HCT116 (cell line): Measurements from ENCODE around the gene C11orf91. TPM values are rescaled to one million over a fixed set of nuclear protein-coding genes. Genes with fewer than 3 reads are reported as not detected.

Source experiments
- ATAC-seq: fragments of 200-7000 bp; cut with Tn5 transposase; 2 replicates; pipeline ENCODE4 v1.9.1; 2020; ENCODE audit warnings: mild to moderate bottlenecking, moderate library complexity
- BruUV-seq: library from RNA; stranded (reverse); fragments of 400-500 nt; replicated peaks from 2 replicates; lab custom pipeline; 2021; lab: Mats Ljungman, UMichigan
- CTCF ChIA-PET: fragments of 300-600 bp; sonication (Branson Sonifier 250); formaldehyde crosslinking; loops from one replicate; lab custom pipeline; 2021; ENCODE audit warnings: antibody characterized with exemption; lab: Charles Lee
- POLR2A ChIA-PET: fragments of 300-600, 350-600 bp; sonication (Branson Sonifier 250); formaldehyde crosslinking; loops from one replicate; lab custom pipeline; 2021; ENCODE audit warnings: antibody characterized with exemption; lab: Charles Lee
- RAD21 ChIA-PET, 2 experiments: fragments of 300-600 bp; sonication (Branson Sonifier 250); formaldehyde crosslinking; loops; one replicate each; lab custom pipeline; 2023; ENCODE audit warnings: low total read pairs in 2 of 2; ENCODE audit not compliant: uncharacterized antibody in 2 of 2, unreplicated experiment in 2 of 2, low non-redundant PET in 1 of 2; lab: Charles Lee
- DNase-seq: peaks from one replicate; pipeline ENCODE4 v3.0.0-alpha.2; 2010; ENCODE audit warnings: low read depth, low spot score
- H2AFZ ChIP-seq: fragments of 200-600 bp; shearing (Covaris generic), sonication (generic); 2 replicates; pipeline ENCODE4 v1.6.1; 2017; ENCODE audit warnings: low read depth, mixed run types, mixed read lengths, antibody characterized with exemption, low read length; ENCODE audit not compliant: poor library complexity, severe bottlenecking
- H3K27ac ChIP-seq: 2 replicates; pipeline ENCODE4 v1.5.1; 2012; ENCODE audit warnings: low read depth, low read length
- H3K27me3 ChIP-seq: fragments of 200-600 bp; sonication (generic); 2 replicates; pipeline ENCODE4 v1.6.1; 2016; ENCODE audit warnings: mixed run types, low read length, mixed read lengths; ENCODE audit not compliant: insufficient read depth
- H3K36me3 ChIP-seq, 2 experiments: fragments of 200-500 bp in 1 of 2; fragments of 200-600 bp in 1 of 2; sonication (Bioruptor generic) in 1 of 2; sonication (generic) in 1 of 2; 2 replicates each; pipeline versions ENCODE4 v1.5.1 to v1.6.1; 2014 to 2016; ENCODE audit warnings: low read length in 2 of 2, inconsistent platforms in 1 of 2, mixed read lengths in 1 of 2, mixed run types in 1 of 2; ENCODE audit not compliant: insufficient read depth in 2 of 2, control insufficient read depth in 1 of 2
- H3K4me1 ChIP-seq, 2 experiments: fragments of 200-600 bp in 1 of 2; sonication (generic) in 1 of 2; 2 replicates each; pipeline versions ENCODE4 v1.5.1 to v1.6.1; 2012 to 2017; ENCODE audit warnings: low read length in 2 of 2, inconsistent platforms in 1 of 2, mild to moderate bottlenecking in 1 of 2, mixed read lengths in 1 of 2, mixed run types in 1 of 2, moderate library complexity in 1 of 2; ENCODE audit not compliant: insufficient read depth in 2 of 2, control insufficient read depth in 1 of 2
- H3K4me2 ChIP-seq: fragments of 200-600 bp; sonication (generic); 2 replicates; pipeline ENCODE4 v1.6.1; 2017; ENCODE audit warnings: mixed run types, low read length, mixed read lengths
- H3K4me3 ChIP-seq, 2 experiments: fragments of 200-600 bp in 1 of 2; sonication (generic) in 1 of 2; replicated peaks in 1 of 2; 2 replicates each; pipeline ENCODE4 v1.5.1; 2011 to 2016; ENCODE audit warnings: low read length in 2 of 2, control low read depth in 1 of 2, low read depth in 1 of 2, mild to moderate bottlenecking in 1 of 2, mixed read lengths in 1 of 2, mixed run types in 1 of 2
- H3K79me2 ChIP-seq: fragments of 200-600 bp; sonication (generic); 2 replicates; pipeline ENCODE4 v1.6.1; 2017; ENCODE audit warnings: mild to moderate bottlenecking, mixed run types, low read length, moderate library complexity, mixed read lengths; ENCODE audit not compliant: insufficient read depth
- H3K9ac ChIP-seq: fragments of 200-600 bp; sonication (generic); 2 replicates; pipeline ENCODE4 v1.6.1; 2016; ENCODE audit warnings: low read length, mixed read lengths
- H3K9me2 ChIP-seq: fragments of 200-600 bp; sonication (generic), shearing (Covaris generic); 2 replicates; pipeline ENCODE4 v1.6.1; 2017; ENCODE audit warnings: mixed run types, mild to moderate bottlenecking, moderate library complexity; ENCODE audit not compliant: insufficient read depth
- H3K9me3 ChIP-seq, 2 experiments: fragments of 200-500 bp in 1 of 2; fragments of 200-600 bp in 1 of 2; sonication (Bioruptor generic) in 1 of 2; sonication (generic) in 1 of 2; 2 replicates each; pipeline ENCODE4 v1.6.1; 2014 to 2017; ENCODE audit warnings: low read length in 2 of 2, mixed read lengths in 2 of 2, inconsistent platforms in 1 of 2, low read depth in 1 of 2, mild to moderate bottlenecking in 1 of 2, mixed run types in 1 of 2, moderate library complexity in 1 of 2; ENCODE audit not compliant: control insufficient read depth in 1 of 2, insufficient read depth in 1 of 2
- H4K20me1 ChIP-seq: fragments of 200-600 bp; sonication (generic), shearing (Covaris generic); 2 replicates; pipeline ENCODE4 v1.6.1; 2017; ENCODE audit warnings: mixed run types, mild to moderate bottlenecking, moderate library complexity; ENCODE audit not compliant: insufficient read depth
- CBX3 ChIP-seq: IDR thresholded peaks from 2 replicates; pipeline ENCODE4 v1.6.1; 2012; ENCODE audit warnings: low read depth
- CEBPB ChIP-seq: IDR thresholded peaks from 2 replicates; pipeline ENCODE4 v1.6.1; 2012; ENCODE audit warnings: low read depth
- FOSL1 ChIP-seq: IDR thresholded peaks from 2 replicates; pipeline ENCODE4 v1.6.1; 2012; ENCODE audit warnings: low read depth
- JUND ChIP-seq: IDR thresholded peaks from 2 replicates; pipeline ENCODE4 v1.6.1; 2012
- POLR2A ChIP-seq: IDR thresholded peaks from 2 replicates; pipeline ENCODE4 v1.7.0; 2011; ENCODE audit warnings: borderline replicate concordance; ENCODE audit not compliant: insufficient read depth, insufficient read length; ENCODE audit errors: extremely low read depth
- RAD21 ChIP-seq: IDR thresholded peaks from 2 replicates; pipeline ENCODE4 v1.6.1; 2012; ENCODE audit warnings: low read depth, mild to moderate bottlenecking
- SIN3A ChIP-seq: IDR thresholded peaks from 2 replicates; pipeline ENCODE4 v1.6.1; 2012; ENCODE audit warnings: low read depth
- SP1 ChIP-seq: IDR thresholded peaks from 2 replicates; pipeline ENCODE4 v1.6.1; 2012; ENCODE audit warnings: low read depth
- SRF ChIP-seq: IDR thresholded peaks from 2 replicates; pipeline ENCODE4 v1.6.1; 2012; ENCODE audit warnings: low read depth
- YY1 ChIP-seq: IDR thresholded peaks from 2 replicates; pipeline ENCODE4 v1.6.1; 2011; ENCODE audit warnings: low read length, low read depth, moderate library complexity, mild to moderate bottlenecking; ENCODE audit not compliant: insufficient replicate concordance; ENCODE audit errors: extremely low read depth
- ZFX ChIP-seq: fragments of 450-650 bp; IDR thresholded peaks from 2 replicates; pipeline ENCODE4 v1.6.1; 2017
- ZNF274 ChIP-seq: fragments of 200-500 bp; sonication (Bioruptor generic); IDR thresholded peaks from 2 replicates; pipeline ENCODE4 v1.6.1; 2014; ENCODE audit warnings: mild to moderate bottlenecking, low read depth, low read length, inconsistent platforms
- intact Hi-C: fragments of 100-400 bp; cut with micrococcal nuclease; formaldehyde crosslinking; loops from 2 replicates; pipeline ENCODE4 v1.10.0; 2022
- total RNA-seq: library from RNA; stranded (reverse); gene quantifications from one replicate; pipeline ENCODE4 v1.2.1, GENCODE V29; 2021; ENCODE audit not compliant: unreplicated experiment
- TF ChIP-seq, protein P1 (sequence below), 3 experiments: fragments of 200-600 bp in 1 of 3; sonication (generic) in 1 of 3; IDR thresholded peaks in 2 of 3; conservative IDR thresholded peaks in 1 of 3; 2 replicates each; pipeline ENCODE4 v1.5.1; 2012 to 2017; ENCODE audit warnings: low read depth in 2 of 3, low read length in 2 of 3, antibody characterized with exemption in 1 of 3, borderline replicate concordance in 1 of 3, control low read depth in 1 of 3, mild to moderate bottlenecking in 1 of 3, mixed read lengths in 1 of 3, mixed run types in 1 of 3, moderate library complexity in 1 of 3; ENCODE audit not compliant: insufficient read depth in 1 of 3
- TF ChIP-seq, protein P2 (sequence below): IDR thresholded peaks from 2 replicates; pipeline ENCODE4 v1.6.1; 2012

The C11orf91 gene
- total RNA-seq, 1 experiment from 2014 or later, result 0.54 TPM

DNA sequence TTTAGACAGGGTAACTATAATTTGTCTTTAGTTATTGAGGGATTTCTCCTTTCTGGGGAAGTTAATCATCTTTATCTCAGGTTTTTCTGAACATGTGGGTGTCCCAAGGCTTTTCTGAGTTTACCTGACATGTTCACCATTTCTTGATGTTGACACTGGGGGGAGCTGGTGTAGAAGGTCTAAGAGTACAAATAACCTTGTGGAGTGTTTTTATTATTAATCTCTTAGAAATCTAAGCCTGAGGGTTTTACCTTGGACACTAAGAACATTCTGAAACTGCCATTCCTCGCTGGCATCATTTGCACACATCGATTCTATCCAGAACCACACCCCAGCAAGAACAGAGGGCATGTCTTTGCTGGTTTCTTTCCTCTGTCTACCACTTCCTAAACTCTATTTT is 15.6 kb upstream of the C11orf91 start:
- H3K36me3 ChIP-seq, result peaks cover 17 to 33% of the 10 kb centered on the region in 2 experiments
- no peak overlapping the region for H3K4me2 ChIP-seq
- no peaks in the 10 kb centered on the region for H3K9me2 ChIP-seq
- no peaks in the 10 kb centered on the region; the same call in 1 of the 2 replicates for H4K20me1 ChIP-seq
- no peak overlapping the region for H3K4me3 ChIP-seq
- ChIA-PET CTCF (interaction anchor here (0.6 to 3.5 kb wide), 12 partner anchors 8 to 296 kb away, joined by 3 to 67 read pairs (median 4); no protein-coding TSS in a partner anchor), RAD21 (interaction anchor here in 1 of 2 experiments (1.8 to 2.0 kb wide), 2 partner anchors 21 to 26 kb away, joined by 6 to 12 read pairs; no protein-coding TSS in a partner anchor)
- peak; percentile 75 for ATAC-seq
- no peaks in the 10 kb centered on the region for H3K9me3 ChIP-seq
- intact Hi-C loops, result loop anchor here (1.0 kb wide), 1 partner anchor 113 kb away; no protein-coding TSS in a partner anchor
- H3K27me3 ChIP-seq, result no peaks in the 10 kb centered on the region
- no peak overlapping the region for H3K9ac ChIP-seq
- no peak overlapping the region for H2AFZ ChIP-seq
- DNase-seq, result no peak
- TF ChIP-seq, protein P1, sequence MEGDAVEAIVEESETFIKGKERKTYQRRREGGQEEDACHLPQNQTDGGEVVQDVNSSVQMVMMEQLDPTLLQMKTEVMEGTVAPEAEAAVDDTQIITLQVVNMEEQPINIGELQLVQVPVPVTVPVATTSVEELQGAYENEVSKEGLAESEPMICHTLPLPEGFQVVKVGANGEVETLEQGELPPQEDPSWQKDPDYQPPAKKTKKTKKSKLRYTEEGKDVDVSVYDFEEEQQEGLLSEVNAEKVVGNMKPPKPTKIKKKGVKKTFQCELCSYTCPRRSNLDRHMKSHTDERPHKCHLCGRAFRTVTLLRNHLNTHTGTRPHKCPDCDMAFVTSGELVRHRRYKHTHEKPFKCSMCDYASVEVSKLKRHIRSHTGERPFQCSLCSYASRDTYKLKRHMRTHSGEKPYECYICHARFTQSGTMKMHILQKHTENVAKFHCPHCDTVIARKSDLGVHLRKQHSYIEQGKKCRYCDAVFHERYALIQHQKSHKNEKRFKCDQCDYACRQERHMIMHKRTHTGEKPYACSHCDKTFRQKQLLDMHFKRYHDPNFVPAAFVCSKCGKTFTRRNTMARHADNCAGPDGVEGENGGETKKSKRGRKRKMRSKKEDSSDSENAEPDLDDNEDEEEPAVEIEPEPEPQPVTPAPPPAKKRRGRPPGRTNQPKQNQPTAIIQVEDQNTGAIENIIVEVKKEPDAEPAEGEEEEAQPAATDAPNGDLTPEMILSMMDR (IDR thresholded peaks at IDR 0.05 in 2 of 3, conservative IDR thresholded peaks at IDR 0.05 in 1 of 3; ENCODE audit: borderline replicate concordance in 1 of 3, insufficient read depth in 1 of 3, low read depth in 2 of 3, low read length in 2 of 3), result peak; percentile 37 to 51 (median 47); a peak in 4 of 6 replicates
- no peak for TF ChIP-seq CEBPB
- peak; percentile 66 for TF ChIP-seq RAD21
- TF ChIP-seq, all 23 proteins: peak for 2
- POLR2A ChIA-PET, result interaction anchor here (0.9 to 1.7 kb wide), 3 partner anchors 21 to 26 kb away, joined by 3 to 4 read pairs (median 4); no protein-coding TSS in a partner anchor
- Histone ChIP-seq H3K27ac (no peak overlapping the region), H3K79me2 (peaks cover 47% of the 10 kb centered on the region), H3K4me1 (no peaks in the 10 kb centered on the region)
- BruUV-seq, result no TSS peak

DNA sequence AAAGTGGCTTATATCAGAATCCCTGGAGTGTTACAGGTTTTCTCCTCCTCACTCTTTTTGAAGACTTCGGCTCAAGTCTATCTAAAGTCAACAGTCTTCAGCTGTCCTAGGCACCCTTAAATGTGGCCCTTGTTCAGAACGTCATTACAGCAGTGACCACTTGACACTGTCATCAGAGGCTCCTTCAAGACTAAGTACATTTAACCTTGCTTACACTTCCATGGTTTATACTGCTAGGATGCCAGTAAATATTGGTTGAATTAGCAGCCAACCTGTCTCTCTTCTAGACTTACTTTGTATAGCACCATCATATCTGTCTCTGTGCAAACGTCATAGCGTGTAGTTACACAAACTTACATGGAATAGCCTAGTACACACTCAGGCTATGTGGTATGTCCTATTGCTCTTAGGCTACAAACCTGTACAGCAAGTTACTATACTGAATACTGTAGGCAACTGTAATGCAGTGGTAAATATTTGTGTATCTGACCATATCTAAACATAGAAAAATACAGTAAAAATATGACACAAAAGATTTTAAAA is 13.3 kb upstream of the C11orf91 start:
- Histone ChIP-seq H3K79me2 (peaks cover 29% of the 10 kb centered on the region; the same call in 1 of the 2 replicates), H3K9ac (no peak overlapping the region), H3K4me1 (no peaks in the 10 kb centered on the region)
- TF ChIP-seq JUND (no peak), SRF (no peak), CBX3 (no peak), ZNF274 (no peak), RAD21 (no peak), ZFX (no peak), CEBPB (no peak), SP1 (no peak), POLR2A (no peak), YY1 (no peak), FOSL1 (no peak), SIN3A (no peak)
- TF ChIP-seq, protein P2, sequence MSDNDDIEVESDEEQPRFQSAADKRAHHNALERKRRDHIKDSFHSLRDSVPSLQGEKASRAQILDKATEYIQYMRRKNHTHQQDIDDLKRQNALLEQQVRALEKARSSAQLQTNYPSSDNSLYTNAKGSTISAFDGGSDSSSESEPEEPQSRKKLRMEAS, result no peak
- TF ChIP-seq, protein P1 (IDR thresholded peaks at IDR 0.05 in 2 of 3, conservative IDR thresholded peaks at IDR 0.05 in 1 of 3; ENCODE audit: borderline replicate concordance in 1 of 3, insufficient read depth in 1 of 3, low read depth in 2 of 3, low read length in 2 of 3), result no peak
- TF ChIP-seq, all 23 proteins: peak for 0
- Histone ChIP-seq H2AFZ (no peak overlapping the region), H3K27me3 (no peaks in the 10 kb centered on the region), H3K4me3 (no peak overlapping the region), H3K36me3 (peaks cover 19 to 46% of the 10 kb centered on the region in 2 experiments), H3K27ac (no peak overlapping the region), H4K20me1 (no peaks in the 10 kb centered on the region; the same call in 1 of the 2 replicates), H3K9me2 (no peaks in the 10 kb centered on the region), H3K9me3 (no peaks in the 10 kb centered on the region), H3K4me2 (no peak overlapping the region)
- intact Hi-C loops, result no loop called here
- RAD21 ChIA-PET, result interaction anchor here in 1 of 2 experiments (0.7 kb wide), 1 partner anchor 108 kb away, joined by 3 read pairs; no protein-coding TSS in a partner anchor
- ATAC-seq, result no peak
- POLR2A ChIA-PET, result interaction anchor here (0.6 to 1.2 kb wide), 3 partner anchors 8 to 23 kb away, joined by 3 read pairs; no protein-coding TSS in a partner anchor
- CTCF ChIA-PET, result interaction anchor here (0.9 to 3.5 kb wide), 3 partner anchors 12 to 274 kb away, joined by 3 to 10 read pairs (median 9); no protein-coding TSS in a partner anchor
- no TSS peak for BruUV-seq
- no peak for DNase-seq
